Measurements from ENCODE around the gene LYL1. TPM values are rescaled to one million over a fixed set of nuclear protein-coding genes. Genes with fewer than 3 reads are reported as not detected.

The LYL1 gene
- polyA plus RNA-seq, 1 donor from 2014 or later = not detected

DNA sequence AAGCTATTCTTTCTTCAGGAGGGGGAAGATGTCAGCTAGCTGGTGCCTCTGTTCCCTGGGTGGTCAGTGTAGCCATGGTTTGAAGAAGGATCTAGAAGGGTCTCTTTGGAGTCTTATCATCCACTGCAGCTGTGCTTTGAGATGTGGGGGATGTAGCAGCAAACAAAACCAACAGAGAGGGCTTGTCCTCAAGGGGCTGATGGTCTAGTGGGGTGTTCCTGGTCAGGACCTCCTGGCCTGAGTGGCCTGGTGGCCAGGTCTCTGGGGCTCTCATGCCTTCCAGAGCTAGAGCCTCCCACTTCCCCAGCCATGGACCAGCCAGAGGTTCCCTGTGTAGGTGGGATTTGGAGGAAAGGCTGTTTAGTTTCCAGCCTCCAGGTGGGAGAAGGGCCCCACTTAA is 40.3 kb downstream of the LYL1 start:
- no peak overlapping the region for H3K9ac ChIP-seq (ENCODE audit: low read length)
- no peaks in the 10 kb centered on the region for H3F3A ChIP-seq (ENCODE audit: insufficient read depth, low read length, poor library complexity, severe bottlenecking)
- H3K36me3 ChIP-seq (ENCODE audit: insufficient read depth, low read length) = no peaks in the 10 kb centered on the region
- no peak overlapping the region for H3K4me3 ChIP-seq (ENCODE audit: low read length)
- H3K4me2 ChIP-seq (ENCODE audit: low read length) = no peak overlapping the region
- H3K27me3 ChIP-seq (ENCODE audit: insufficient read depth, low read depth, low read length) = peaks cover 65% of the 10 kb centered on the region
- no peaks in the 10 kb centered on the region for H4K20me1 ChIP-seq (ENCODE audit: insufficient read depth)
- no peaks in the 10 kb centered on the region for H3K9me2 ChIP-seq (ENCODE audit: insufficient read depth, low read length)
- no peak overlapping the region for H2AFZ ChIP-seq (ENCODE audit: low read depth, low read length)
- H3K9me3 ChIP-seq (ENCODE audit: low read length) = no peaks in the 10 kb centered on the region
- TF ChIP-seq, protein P1, sequence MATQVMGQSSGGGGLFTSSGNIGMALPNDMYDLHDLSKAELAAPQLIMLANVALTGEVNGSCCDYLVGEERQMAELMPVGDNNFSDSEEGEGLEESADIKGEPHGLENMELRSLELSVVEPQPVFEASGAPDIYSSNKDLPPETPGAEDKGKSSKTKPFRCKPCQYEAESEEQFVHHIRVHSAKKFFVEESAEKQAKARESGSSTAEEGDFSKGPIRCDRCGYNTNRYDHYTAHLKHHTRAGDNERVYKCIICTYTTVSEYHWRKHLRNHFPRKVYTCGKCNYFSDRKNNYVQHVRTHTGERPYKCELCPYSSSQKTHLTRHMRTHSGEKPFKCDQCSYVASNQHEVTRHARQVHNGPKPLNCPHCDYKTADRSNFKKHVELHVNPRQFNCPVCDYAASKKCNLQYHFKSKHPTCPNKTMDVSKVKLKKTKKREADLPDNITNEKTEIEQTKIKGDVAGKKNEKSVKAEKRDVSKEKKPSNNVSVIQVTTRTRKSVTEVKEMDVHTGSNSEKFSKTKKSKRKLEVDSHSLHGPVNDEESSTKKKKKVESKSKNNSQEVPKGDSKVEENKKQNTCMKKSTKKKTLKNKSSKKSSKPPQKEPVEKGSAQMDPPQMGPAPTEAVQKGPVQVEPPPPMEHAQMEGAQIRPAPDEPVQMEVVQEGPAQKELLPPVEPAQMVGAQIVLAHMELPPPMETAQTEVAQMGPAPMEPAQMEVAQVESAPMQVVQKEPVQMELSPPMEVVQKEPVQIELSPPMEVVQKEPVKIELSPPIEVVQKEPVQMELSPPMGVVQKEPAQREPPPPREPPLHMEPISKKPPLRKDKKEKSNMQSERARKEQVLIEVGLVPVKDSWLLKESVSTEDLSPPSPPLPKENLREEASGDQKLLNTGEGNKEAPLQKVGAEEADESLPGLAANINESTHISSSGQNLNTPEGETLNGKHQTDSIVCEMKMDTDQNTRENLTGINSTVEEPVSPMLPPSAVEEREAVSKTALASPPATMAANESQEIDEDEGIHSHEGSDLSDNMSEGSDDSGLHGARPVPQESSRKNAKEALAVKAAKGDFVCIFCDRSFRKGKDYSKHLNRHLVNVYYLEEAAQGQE (IDR thresholded peaks at IDR 0.05; ENCODE audit: borderline replicate concordance) = no peak
- no peak for TF ChIP-seq MXI1 (conservative IDR thresholded peaks at IDR 0.05; ENCODE audit: poor library complexity, severe bottlenecking)
- TF ChIP-seq EZH2 (IDR thresholded peaks at IDR 0.05; ENCODE audit: borderline replicate concordance, insufficient read depth, low read length, poor library complexity, severe bottlenecking) = no peak
- no peak for TF ChIP-seq RAD21 (conservative IDR thresholded peaks at IDR 0.05)
- TF ChIP-seq POLR2AphosphoS5 (IDR thresholded peaks at IDR 0.05) = no peak
- no peak for TF ChIP-seq TAF1 (IDR thresholded peaks at IDR 0.05; ENCODE audit: low read depth)
- TF ChIP-seq SMC3 (conservative IDR thresholded peaks at IDR 0.05; ENCODE audit: poor library complexity) = no peak
- H3K27ac ChIP-seq (ENCODE audit: low read length) = no peak overlapping the region
- H3K79me2 ChIP-seq (replicated peaks; ENCODE audit: insufficient read depth, low read length) = no peaks in the 10 kb centered on the region

DNA sequence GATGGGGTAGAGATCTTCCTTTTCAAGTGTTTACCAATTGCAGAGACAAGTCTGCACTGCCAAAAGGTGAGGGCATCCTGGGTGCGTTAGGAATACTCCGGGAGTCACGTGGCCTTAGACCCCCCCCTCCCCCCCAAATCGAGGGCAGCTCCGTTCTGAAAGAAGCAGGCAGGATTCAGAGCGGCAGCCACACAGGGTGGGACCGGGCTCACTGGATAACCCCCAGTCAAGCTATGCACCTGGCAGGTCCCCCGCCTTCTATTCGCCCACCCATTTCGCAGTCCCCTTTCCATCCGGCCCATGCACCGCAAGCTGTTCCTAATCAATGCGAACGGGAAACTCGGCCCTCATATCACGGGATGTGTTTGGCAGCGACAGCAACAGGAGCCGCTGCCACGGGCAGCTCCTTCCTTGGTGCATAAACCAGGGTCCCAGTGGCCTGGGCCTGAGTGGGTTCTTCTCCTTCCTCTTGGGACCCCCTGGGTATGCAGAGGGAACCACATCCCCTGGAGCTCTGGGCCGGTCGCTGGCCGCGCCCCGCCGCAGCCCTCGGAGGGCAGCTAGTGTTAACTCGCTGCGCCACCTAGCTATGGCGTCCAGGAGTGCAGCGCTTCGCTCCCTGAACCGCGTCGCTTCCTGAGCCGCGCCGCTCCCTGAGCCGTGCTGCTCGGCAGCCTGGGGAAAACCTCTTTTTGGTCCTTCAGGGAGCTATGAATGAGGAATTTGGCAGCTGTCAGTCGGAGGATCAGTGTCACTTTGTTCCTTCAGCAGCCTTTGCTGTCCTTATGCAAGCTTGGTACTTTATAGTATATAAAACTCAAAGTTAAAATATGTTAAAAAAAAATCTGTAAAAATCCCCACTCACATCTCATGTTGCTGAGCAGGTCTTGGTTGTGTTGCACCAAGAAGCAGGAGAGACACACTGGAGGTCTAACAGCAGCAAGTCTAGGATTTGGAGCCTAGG is 41.4 kb downstream of the LYL1 start:
- H3K9me2 ChIP-seq (ENCODE audit: insufficient read depth, low read length) = no peaks in the 10 kb centered on the region
- H3K4me2 ChIP-seq (ENCODE audit: low read length) = peak overlapping the region; percentile 82
- no peaks in the 10 kb centered on the region for H3K36me3 ChIP-seq (ENCODE audit: insufficient read depth, low read length)
- H4K20me1 ChIP-seq (ENCODE audit: insufficient read depth) = no peaks in the 10 kb centered on the region
- peaks cover 76% of the 10 kb centered on the region for H3K27me3 ChIP-seq (ENCODE audit: insufficient read depth, low read depth, low read length)
- H3K79me2 ChIP-seq (replicated peaks; ENCODE audit: insufficient read depth, low read length) = no peaks in the 10 kb centered on the region
- peak overlapping the region; percentile 39 for H3K9ac ChIP-seq (ENCODE audit: low read length)
- no peaks in the 10 kb centered on the region for H3K9me3 ChIP-seq (ENCODE audit: low read length)
- no peaks in the 10 kb centered on the region for H3F3A ChIP-seq (ENCODE audit: insufficient read depth, low read length, poor library complexity, severe bottlenecking)
- peak overlapping the region; percentile 69 for H3K4me3 ChIP-seq (ENCODE audit: low read length)
- peak overlapping the region; percentile 11 for H2AFZ ChIP-seq (ENCODE audit: low read depth, low read length)
- TF ChIP-seq TAF1 (IDR thresholded peaks at IDR 0.05; ENCODE audit: low read depth) (no peak), POLR2AphosphoS5 (IDR thresholded peaks at IDR 0.05) (no peak), RAD21 (conservative IDR thresholded peaks at IDR 0.05) (peak; percentile 90), MXI1 (conservative IDR thresholded peaks at IDR 0.05; ENCODE audit: poor library complexity, severe bottlenecking) (peak; percentile 20), SMC3 (conservative IDR thresholded peaks at IDR 0.05; ENCODE audit: poor library complexity) (peak; percentile 90), EP300 (conservative IDR thresholded peaks at IDR 0.05; ENCODE audit: poor library complexity, severe bottlenecking) (peak; percentile 19), EZH2 (IDR thresholded peaks at IDR 0.05; ENCODE audit: borderline replicate concordance, insufficient read depth, low read length, poor library complexity, severe bottlenecking) (no peak)
- TF ChIP-seq, protein P2, sequence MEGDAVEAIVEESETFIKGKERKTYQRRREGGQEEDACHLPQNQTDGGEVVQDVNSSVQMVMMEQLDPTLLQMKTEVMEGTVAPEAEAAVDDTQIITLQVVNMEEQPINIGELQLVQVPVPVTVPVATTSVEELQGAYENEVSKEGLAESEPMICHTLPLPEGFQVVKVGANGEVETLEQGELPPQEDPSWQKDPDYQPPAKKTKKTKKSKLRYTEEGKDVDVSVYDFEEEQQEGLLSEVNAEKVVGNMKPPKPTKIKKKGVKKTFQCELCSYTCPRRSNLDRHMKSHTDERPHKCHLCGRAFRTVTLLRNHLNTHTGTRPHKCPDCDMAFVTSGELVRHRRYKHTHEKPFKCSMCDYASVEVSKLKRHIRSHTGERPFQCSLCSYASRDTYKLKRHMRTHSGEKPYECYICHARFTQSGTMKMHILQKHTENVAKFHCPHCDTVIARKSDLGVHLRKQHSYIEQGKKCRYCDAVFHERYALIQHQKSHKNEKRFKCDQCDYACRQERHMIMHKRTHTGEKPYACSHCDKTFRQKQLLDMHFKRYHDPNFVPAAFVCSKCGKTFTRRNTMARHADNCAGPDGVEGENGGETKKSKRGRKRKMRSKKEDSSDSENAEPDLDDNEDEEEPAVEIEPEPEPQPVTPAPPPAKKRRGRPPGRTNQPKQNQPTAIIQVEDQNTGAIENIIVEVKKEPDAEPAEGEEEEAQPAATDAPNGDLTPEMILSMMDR (IDR thresholded peaks at IDR 0.05; ENCODE audit: poor library complexity, severe bottlenecking) = peak; percentile 98
- TF ChIP-seq, protein P1 (IDR thresholded peaks at IDR 0.05; ENCODE audit: borderline replicate concordance) = no peak
- H3K27ac ChIP-seq (ENCODE audit: low read length) = no peak overlapping the region
